CD4-positive, alpha-beta T cell treated with Interleukin-4 for 1 hour (primary cell): ENCODE results near the gene IGF2R.

Experiments
- DNase-seq, 2 donors: peaks; one replicate each; pipeline ENCODE4 v3.0.0-alpha.2; 2020 to 2022

Gene IGF2R

GRCh38 chr6:160028487-160029275 lies 59.8 kb downstream of the IGF2R start:
- no peak for DNase-seq

DNA sequence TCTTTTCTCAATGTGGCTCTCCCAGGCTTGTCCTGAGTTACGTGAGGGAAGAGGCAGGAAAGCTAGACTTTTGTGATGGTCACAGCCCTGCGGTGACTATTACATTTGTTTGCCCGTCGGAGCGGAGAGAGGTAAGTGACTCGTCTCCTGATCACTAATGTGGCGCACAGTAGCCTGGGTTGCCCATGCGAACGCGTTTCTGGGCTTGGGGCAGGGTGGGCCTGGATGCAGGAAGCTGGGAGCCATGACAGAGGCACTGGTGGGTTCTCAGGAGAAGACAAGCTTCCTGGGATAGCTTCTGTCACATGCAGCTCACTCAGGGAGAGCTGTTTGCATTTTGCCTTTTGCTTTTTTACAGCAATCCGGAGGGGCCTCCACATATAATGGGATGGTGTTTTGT lies 60.6 kb downstream of the IGF2R start:
- DNase-seq: no peak

GRCh38 chr6:160030103-160030502 lies 61.2 kb downstream of the IGF2R start:
- no peak for DNase-seq

GRCh38 chr6:160031442-160031841 lies 62.6 kb downstream of the IGF2R start:
- no peak for DNase-seq

- DNase-seq: no peak
These were observed 63.0 kb downstream of the IGF2R start for GRCh38 chr6:160031871-160032270.

GRCh38 chr6:160032538-160032937 lies 63.7 kb downstream of the IGF2R start:
- no peak for DNase-seq

DNA sequence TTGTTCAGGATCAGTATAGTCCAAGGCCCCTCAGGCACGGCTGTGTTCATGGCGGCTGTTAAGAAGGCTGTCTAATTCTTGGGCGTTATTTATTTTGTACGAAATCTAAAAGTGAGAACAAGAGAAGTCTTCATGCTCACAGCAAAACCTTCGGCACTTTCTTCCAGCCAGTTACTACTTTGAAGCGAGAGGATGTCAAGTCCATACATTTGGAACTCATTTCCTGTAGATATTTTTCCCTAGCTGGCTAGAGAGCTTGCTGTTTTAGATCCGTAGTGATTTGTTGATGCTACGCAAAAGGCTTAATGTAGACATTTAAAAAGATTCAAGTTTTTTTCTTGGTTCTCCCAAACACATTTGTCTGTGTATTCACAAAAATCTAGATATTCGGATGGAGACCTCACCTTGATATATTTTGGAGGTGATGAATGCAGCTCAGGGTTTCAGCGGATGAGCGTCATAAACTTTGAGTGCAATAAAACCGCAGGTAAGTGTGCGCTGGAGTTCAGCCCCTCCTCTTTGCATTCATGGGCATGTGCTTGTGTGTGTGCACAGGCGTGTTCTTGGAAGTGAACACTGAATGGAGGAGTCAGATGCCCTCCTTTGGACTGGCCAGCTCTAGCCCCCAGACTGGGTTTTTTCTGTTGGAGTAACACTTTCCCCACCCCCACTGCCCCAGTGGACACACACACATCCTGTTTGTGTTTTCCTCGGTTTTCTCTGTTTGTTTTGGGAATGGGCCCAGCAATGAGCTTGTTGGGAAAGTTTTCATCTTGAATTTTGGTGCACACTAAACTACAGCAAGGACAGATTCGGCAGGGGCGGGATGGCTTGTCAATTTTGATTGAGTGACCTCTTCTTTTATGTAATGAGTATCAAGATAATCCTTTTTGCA lies 65.4 kb downstream of the IGF2R start:
- DNase-seq: no peak

- DNase-seq: no peak
These were observed 66.4 kb downstream of the IGF2R start for GRCh38 chr6:160035241-160035640.

GRCh38 chr6:160035693-160036330 lies 66.9 kb downstream of the IGF2R start:
- no peak for DNase-seq

- DNase-seq: no peak
These were observed 67.4 kb downstream of the IGF2R start for GRCh38 chr6:160036331-160036695.

- DNase-seq: no peak
These were observed 67.9 kb downstream of the IGF2R start for GRCh38 chr6:160036790-160037206.

- DNase-seq: no peak
These were observed 69.6 kb downstream of the IGF2R start for GRCh38 chr6:160038479-160038878.

GRCh38 chr6:160039441-160039840 lies 70.6 kb downstream of the IGF2R start:
- no peak for DNase-seq

DNA sequence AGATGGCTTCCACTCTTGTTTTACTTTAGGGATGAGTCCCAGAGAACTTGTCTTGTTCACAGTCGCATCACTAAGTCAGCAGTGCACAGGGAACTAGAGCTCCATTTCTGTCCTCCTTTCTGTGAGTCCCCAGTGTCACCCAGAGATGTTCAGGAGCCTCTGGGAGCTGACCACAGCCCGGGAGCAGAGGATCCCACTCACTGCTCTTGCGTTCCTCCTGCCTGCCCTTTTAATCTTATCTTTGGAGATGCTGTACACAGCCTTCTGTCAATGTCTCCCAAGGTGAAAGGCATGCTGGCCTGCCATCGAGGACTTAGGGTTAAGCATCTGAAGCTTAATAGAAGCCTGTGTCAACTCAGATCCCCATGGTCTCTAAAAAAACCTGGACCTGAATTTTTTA lies 71.2 kb downstream of the IGF2R start:
- no peak for DNase-seq

DNA sequence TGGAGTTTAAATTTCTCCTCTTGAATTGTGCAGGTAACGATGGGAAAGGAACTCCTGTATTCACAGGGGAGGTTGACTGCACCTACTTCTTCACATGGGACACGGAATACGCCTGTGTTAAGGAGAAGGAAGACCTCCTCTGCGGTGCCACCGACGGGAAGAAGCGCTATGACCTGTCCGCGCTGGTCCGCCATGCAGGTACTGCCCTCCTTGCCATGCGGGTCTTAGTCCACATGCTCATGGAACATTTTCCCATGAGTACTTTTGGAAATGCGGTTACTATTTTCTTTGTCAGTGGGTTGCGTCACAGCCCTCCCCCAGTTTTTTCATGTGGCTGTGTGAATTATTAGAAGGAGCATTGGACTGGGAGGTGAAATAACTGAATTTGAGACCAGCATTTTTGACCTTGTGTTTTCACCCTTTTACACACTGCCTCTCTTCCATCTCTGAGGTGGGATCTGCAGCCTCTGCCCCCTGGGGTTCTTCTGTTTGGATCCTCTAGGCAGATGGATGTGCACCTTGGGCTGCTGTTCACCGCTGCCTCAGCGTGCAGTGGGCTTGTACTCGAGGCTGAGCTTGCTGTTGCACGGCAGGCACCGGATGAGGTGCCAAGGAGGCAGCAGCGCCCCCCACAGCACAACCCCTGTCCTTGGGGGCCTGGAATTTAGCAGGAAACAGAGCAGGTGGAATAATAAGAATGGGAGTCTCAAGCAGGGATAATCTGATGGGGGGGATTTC lies 71.8 kb downstream of the IGF2R start:
- DNase-seq: no peak

DNA sequence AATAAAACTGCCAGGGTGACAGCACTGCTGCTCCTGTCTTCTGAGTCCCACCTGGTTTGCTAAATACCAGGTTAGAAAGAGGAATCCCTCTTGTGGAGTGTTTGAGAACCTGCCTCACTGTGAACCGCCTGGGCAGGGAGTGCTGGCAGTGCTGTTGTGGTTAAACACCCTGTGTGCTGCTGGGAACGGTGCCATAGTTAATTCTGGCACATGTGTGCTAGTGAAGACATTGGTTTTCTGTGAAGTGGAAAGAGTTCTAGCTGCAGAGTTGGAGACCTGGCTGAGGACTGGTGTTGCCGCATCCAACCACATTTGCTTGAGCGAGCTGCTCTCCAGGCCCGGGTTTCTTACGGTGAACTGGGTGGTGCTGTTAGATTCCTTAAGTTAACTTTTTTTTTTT lies 72.7 kb downstream of the IGF2R start:
- no peak for DNase-seq

- no peak for DNase-seq
These were observed 73.3 kb downstream of the IGF2R start for GRCh38 chr6:160042014-160042773.

DNA sequence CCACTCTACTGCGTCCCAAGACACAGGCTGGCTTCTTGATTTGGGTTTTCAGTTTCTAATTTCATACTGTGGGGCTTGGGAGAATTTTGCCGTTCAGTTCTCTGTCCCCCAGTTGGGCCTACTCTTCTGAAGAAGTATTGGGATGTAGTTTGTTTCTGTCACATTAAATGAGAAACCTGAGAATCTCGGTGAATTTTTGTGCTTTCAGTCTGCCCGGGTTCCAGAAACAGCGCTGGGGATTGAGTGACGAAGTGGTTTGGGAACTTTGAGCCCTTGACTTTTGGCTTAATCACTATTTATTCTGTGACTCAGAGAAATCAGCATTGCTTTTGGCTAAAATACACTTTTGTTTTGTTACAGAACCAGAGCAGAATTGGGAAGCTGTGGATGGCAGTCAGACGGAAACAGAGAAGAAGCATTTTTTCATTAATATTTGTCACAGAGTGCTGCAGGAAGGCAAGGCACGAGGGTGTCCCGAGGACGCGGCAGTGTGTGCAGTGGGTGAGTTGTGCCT lies 74.0 kb downstream of the IGF2R start:
- DNase-seq: no peak

- no peak for DNase-seq
These were observed 74.9 kb downstream of the IGF2R start for GRCh38 chr6:160043784-160044183.

- DNase-seq: no peak
These were observed 75.8 kb downstream of the IGF2R start for GRCh38 chr6:160044687-160045086.

- DNase-seq: no peak
These were observed 79.6 kb downstream of the IGF2R start for GRCh38 chr6:160048471-160048870.

- DNase-seq: no peak
These were observed 80.5 kb downstream of the IGF2R start for GRCh38 chr6:160049346-160049745.
